Panc1 (cell line): ENCODE results near the gene PAK6. TPM values are rescaled to one million over a fixed set of nuclear protein-coding genes. Genes with fewer than 3 reads are reported as not detected.

ENCODE experiments used
- ATAC-seq: fragments of 200-7000 bp; cut with Tn5 transposase; 2 replicates; pipeline ENCODE4 v1.9.1; 2020; ENCODE audit warnings: mild to moderate bottlenecking, moderate library complexity
- BruUV-seq: library from RNA; stranded (reverse); fragments of 400-500 nt; replicated peaks from 2 replicates; lab custom pipeline; 2021; lab: Mats Ljungman, UMichigan
- CTCF ChIA-PET: fragments of 300-600 bp; sonication (Branson Sonifier 250); formaldehyde crosslinking; loops from one replicate; lab custom pipeline; 2022; ENCODE audit warnings: antibody characterized with exemption; lab: Charles Lee
- POLR2A ChIA-PET: fragments of 300-600 bp; sonication (Branson Sonifier 250); formaldehyde crosslinking; loops from one replicate; lab custom pipeline; 2022; ENCODE audit warnings: antibody characterized with exemption; lab: Charles Lee
- DNase-seq: peaks from one replicate; pipeline ENCODE4 v3.0.0-alpha.2; 2010; ENCODE audit warnings: low read depth, low spot score
- H3K27ac ChIP-seq: 2 replicates; pipeline ENCODE4 v1.5.1; 2011; ENCODE audit warnings: mild to moderate bottlenecking, low read length, inconsistent platforms
- H3K27me3 ChIP-seq: fragments of 200-500 bp; sonication (Bioruptor generic); 2 replicates; pipeline ENCODE4 v1.6.0; 2014; ENCODE audit warnings: low read length, inconsistent platforms; ENCODE audit not compliant: control insufficient read depth, insufficient read depth
- H3K36me3 ChIP-seq: fragments of 200-500 bp; sonication (Bioruptor generic); 2 replicates; pipeline ENCODE4 v1.5.1; 2014; ENCODE audit warnings: inconsistent platforms, mild to moderate bottlenecking, low read length, moderate library complexity; ENCODE audit not compliant: control insufficient read depth, insufficient read depth
- H3K4me1 ChIP-seq: 2 replicates; pipeline ENCODE4 v1.5.1; 2011; ENCODE audit warnings: inconsistent platforms, mild to moderate bottlenecking, low read length, moderate library complexity; ENCODE audit not compliant: control insufficient read depth, insufficient read depth
- H3K4me3 ChIP-seq, 2 experiments: 2 replicates each; pipeline ENCODE4 v1.5.1; 2011 to 2012; ENCODE audit warnings: low read depth in 2 of 2, low read length in 2 of 2, mild to moderate bottlenecking in 2 of 2, inconsistent platforms in 1 of 2, moderate library complexity in 1 of 2
- H3K9me3 ChIP-seq: fragments of 200-500 bp; sonication (Bioruptor generic); 2 replicates; pipeline ENCODE4 v1.5.1; 2014; ENCODE audit warnings: low read depth, mild to moderate bottlenecking, inconsistent platforms, low read length, moderate library complexity; ENCODE audit not compliant: control insufficient read depth, insufficient read depth
- CTCF ChIP-seq: fragments of 450-650 bp; IDR thresholded peaks from 2 replicates; pipeline ENCODE4 v1.5.1; 2017; ENCODE audit warnings: mild to moderate bottlenecking
- POLR2AphosphoS5 ChIP-seq: IDR thresholded peaks from 2 replicates; pipeline ENCODE4 v1.6.1; 2012; ENCODE audit warnings: mild to moderate bottlenecking, low read depth, low read length, moderate library complexity
- REST ChIP-seq, 2 experiments: IDR thresholded peaks; 2 replicates each; pipeline ENCODE4 v1.6.1; 2011 to 2012; ENCODE audit warnings: low read depth in 2 of 2, control low read depth in 1 of 2, low read length in 1 of 2, mild to moderate bottlenecking in 1 of 2, moderate library complexity in 1 of 2; ENCODE audit not compliant: insufficient read depth in 1 of 2
- SIN3A ChIP-seq: IDR thresholded peaks from 2 replicates; pipeline ENCODE4 v1.6.1; 2012; ENCODE audit warnings: low read depth, mild to moderate bottlenecking, low read length, moderate library complexity, borderline replicate concordance; ENCODE audit not compliant: insufficient read depth
- TCF7L2 ChIP-seq: IDR thresholded peaks from 2 replicates; pipeline ENCODE4 v1.6.1; 2011; ENCODE audit warnings: mild to moderate bottlenecking, low read depth, low read length, inconsistent platforms
- in situ Hi-C: cut with HindIII; loops from 2 replicates; pipeline ENCODE4 v1.10.0; 2016; ENCODE audit warnings: low sequenced_read_pairs, low pct_unique_long_range_greater_than_20kb
- intact Hi-C: fragments of 100-400 bp; cut with micrococcal nuclease; formaldehyde crosslinking; loops from one replicate; pipeline ENCODE4 v1.10.0; 2022; ENCODE audit not compliant: unreplicated experiment
- total RNA-seq: library from RNA; stranded (reverse); gene quantifications from one replicate; pipeline ENCODE4 v1.2.1, GENCODE V29; 2021; ENCODE audit not compliant: unreplicated experiment

Gene PAK6
- total RNA-seq, 1 experiment from 2014 or later = 6.3 TPM

GRCh38 chr15:40275523-40275922 lies 36.7 kb downstream of the PAK6 start:
- in situ Hi-C loops = no loop called here
- POLR2A ChIA-PET = no interaction called here
- H3K27ac ChIP-seq = no peak overlapping the region
- no peak for TF ChIP-seq POLR2AphosphoS5
- TF ChIP-seq SIN3A = no peak
- TF ChIP-seq TCF7L2 = no peak
- no peak for TF ChIP-seq REST (IDR thresholded peaks at IDR 0.05; ENCODE audit: insufficient read depth in 1 of 2, low read depth in 2 of 2, low read length in 1 of 2)
- TF ChIP-seq CTCF = no peak
- no peaks in the 10 kb centered on the region for H3K27me3 ChIP-seq
- ATAC-seq (no peak), DNase-seq (no peak)
- no TSS peak for BruUV-seq
- no peaks in the 10 kb centered on the region for H3K9me3 ChIP-seq
- no peak overlapping the region for H3K4me3 ChIP-seq
- CTCF ChIA-PET = interaction anchor here (0.8 to 1.8 kb wide), 2 partner anchors 10 to 230 kb away, joined by 3 to 6 read pairs; no protein-coding TSS in a partner anchor
- H3K36me3 ChIP-seq = no peaks in the 10 kb centered on the region
- intact Hi-C loops = loop anchor here (2.0 to 10.0 kb wide), 3 partner anchors 59 to 231 kb away; no protein-coding TSS in a partner anchor
- H3K4me1 ChIP-seq = no peaks in the 10 kb centered on the region

GRCh38 chr15:40275954-40276353 lies 37.1 kb downstream of the PAK6 start:
- TF ChIP-seq CTCF (no peak), POLR2AphosphoS5 (no peak), SIN3A (no peak), TCF7L2 (no peak), REST (IDR thresholded peaks at IDR 0.05; ENCODE audit: insufficient read depth in 1 of 2, low read depth in 2 of 2, low read length in 1 of 2) (no peak)
- DNase-seq (no peak), ATAC-seq (no peak)
- no peaks in the 10 kb centered on the region for H3K9me3 ChIP-seq
- no peaks in the 10 kb centered on the region for H3K27me3 ChIP-seq
- no TSS peak for BruUV-seq
- no peak overlapping the region for H3K27ac ChIP-seq
- H3K36me3 ChIP-seq = no peaks in the 10 kb centered on the region
- intact Hi-C loops (loop anchor here (2.0 to 10.0 kb wide), 3 partner anchors 59 to 231 kb away; no protein-coding TSS in a partner anchor), in situ Hi-C loops (no loop called here)
- ChIA-PET POLR2A (no interaction called here), CTCF (interaction anchor here (0.5 to 1.8 kb wide), 4 partner anchors 9 to 231 kb away, joined by 3 to 6 read pairs (median 3); no protein-coding TSS in a partner anchor)
- H3K4me1 ChIP-seq = no peaks in the 10 kb centered on the region
- H3K4me3 ChIP-seq = no peak overlapping the region
